Endothelial cell (in vitro differentiated cells): ENCODE data around the gene NSMF. TPM values are rescaled to one million over a fixed set of nuclear protein-coding genes. Genes with fewer than 3 reads are reported as not detected.

ENCODE experiments used
- DNase-seq: peaks from one replicate; pipeline ENCODE4 v3.0.0; 2021; ENCODE audit warnings: low spot score
- H3K27ac Mint-ChIP-seq: one replicate; pipeline ENCODE4 v1.8.0; 2021; ENCODE audit warnings: mixed read lengths, inconsistent platforms; ENCODE audit not compliant: unreplicated experiment
- H3K27me3 Mint-ChIP-seq: one replicate; pipeline ENCODE4 v1.8.0; 2021; ENCODE audit warnings: mild to moderate bottlenecking, moderate library complexity, mixed read lengths, inconsistent platforms; ENCODE audit not compliant: unreplicated experiment
- H3K36me3 Mint-ChIP-seq: one replicate; pipeline ENCODE4 v1.8.0; 2021; ENCODE audit warnings: mild to moderate bottlenecking, low read depth, mixed read lengths, inconsistent platforms; ENCODE audit not compliant: unreplicated experiment
- H3K4me1 Mint-ChIP-seq: one replicate; pipeline ENCODE4 v1.8.0; 2021; ENCODE audit warnings: mild to moderate bottlenecking, mixed read lengths, inconsistent platforms; ENCODE audit not compliant: unreplicated experiment
- H3K4me3 Mint-ChIP-seq: one replicate; pipeline ENCODE4 v1.8.0; 2021; ENCODE audit warnings: mild to moderate bottlenecking, mixed read lengths, inconsistent platforms; ENCODE audit not compliant: unreplicated experiment
- H3K9me3 Mint-ChIP-seq: one replicate; pipeline ENCODE4 v1.8.0; 2021; ENCODE audit warnings: mixed read lengths, inconsistent platforms; ENCODE audit not compliant: unreplicated experiment
- total RNA-seq: library from RNA; stranded (reverse); fragmentation: NEBNext Ultra II Directional; extraction: Animal tissue kit (Norgen Biotek cat#: 25700); gene quantifications from one replicate; pipeline ENCODE4 v1.2.1, GENCODE V29; 2021; ENCODE audit not compliant: unreplicated experiment
- TF ChIP-seq, protein P1 (sequence below): fragments of 200-600 bp; sonication (generic); IDR thresholded peaks from one replicate; pipeline ENCODE4 v1.5.0; 2021; ENCODE audit warnings: antibody characterized with exemption; ENCODE audit not compliant: unreplicated experiment

NSMF gene
- total RNA-seq, 1 donor from 2014 or later = 43.0 TPM

DNA sequence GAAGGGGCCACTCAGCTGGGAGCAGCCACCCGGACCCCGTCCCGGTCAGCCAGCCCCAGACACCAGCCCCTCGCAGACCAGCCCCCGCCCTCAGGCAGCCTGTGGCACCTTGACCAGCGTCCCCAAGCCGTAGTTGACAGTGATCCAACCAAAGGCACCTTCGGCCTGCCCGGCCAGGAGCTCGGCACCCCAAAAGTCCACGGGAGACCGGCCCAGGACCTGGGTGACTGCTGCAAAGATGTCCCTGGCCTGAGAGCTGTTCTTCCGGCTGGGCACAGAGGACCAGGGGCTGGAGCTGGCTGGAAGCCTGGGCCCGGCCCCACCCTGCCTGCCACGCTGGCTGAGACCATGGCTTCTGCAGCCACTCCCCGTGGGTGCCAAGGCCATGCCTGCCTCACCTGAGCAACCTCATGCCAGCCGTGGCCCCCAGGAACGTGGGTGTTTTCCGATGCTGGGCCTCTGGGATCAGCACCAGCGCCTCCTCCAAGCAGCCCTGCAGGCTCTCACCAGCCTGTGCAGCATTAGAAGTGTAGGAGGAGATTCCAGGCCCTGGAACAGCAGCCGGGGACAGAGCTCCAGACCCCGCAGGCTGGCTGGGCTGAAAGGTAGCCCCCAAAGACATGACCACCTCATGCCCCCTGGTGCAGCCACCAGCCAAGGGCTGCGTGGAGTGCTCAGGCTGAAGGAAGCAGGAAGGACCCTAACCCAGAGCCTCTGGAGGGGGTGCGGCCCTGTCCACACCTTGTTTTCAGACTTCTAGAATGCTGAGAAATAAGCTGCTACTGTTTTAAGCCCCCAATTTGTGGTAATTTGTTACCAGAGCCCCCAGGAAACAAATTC, 22.2 kb downstream of the NSMF start:
- H3K9me3 Mint-ChIP-seq = no peaks in the 10 kb centered on the region
- DNase-seq = no peak
- H3K4me1 Mint-ChIP-seq = peaks cover 2% of the 10 kb centered on the region
- H3K27me3 Mint-ChIP-seq = peaks cover 2% of the 10 kb centered on the region
- H3K27ac Mint-ChIP-seq = no peak overlapping the region
- H3K36me3 Mint-ChIP-seq = peaks cover 2% of the 10 kb centered on the region
- TF ChIP-seq, protein P1, sequence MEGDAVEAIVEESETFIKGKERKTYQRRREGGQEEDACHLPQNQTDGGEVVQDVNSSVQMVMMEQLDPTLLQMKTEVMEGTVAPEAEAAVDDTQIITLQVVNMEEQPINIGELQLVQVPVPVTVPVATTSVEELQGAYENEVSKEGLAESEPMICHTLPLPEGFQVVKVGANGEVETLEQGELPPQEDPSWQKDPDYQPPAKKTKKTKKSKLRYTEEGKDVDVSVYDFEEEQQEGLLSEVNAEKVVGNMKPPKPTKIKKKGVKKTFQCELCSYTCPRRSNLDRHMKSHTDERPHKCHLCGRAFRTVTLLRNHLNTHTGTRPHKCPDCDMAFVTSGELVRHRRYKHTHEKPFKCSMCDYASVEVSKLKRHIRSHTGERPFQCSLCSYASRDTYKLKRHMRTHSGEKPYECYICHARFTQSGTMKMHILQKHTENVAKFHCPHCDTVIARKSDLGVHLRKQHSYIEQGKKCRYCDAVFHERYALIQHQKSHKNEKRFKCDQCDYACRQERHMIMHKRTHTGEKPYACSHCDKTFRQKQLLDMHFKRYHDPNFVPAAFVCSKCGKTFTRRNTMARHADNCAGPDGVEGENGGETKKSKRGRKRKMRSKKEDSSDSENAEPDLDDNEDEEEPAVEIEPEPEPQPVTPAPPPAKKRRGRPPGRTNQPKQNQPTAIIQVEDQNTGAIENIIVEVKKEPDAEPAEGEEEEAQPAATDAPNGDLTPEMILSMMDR = no peak
- H3K4me3 Mint-ChIP-seq = no peak overlapping the region

DNA sequence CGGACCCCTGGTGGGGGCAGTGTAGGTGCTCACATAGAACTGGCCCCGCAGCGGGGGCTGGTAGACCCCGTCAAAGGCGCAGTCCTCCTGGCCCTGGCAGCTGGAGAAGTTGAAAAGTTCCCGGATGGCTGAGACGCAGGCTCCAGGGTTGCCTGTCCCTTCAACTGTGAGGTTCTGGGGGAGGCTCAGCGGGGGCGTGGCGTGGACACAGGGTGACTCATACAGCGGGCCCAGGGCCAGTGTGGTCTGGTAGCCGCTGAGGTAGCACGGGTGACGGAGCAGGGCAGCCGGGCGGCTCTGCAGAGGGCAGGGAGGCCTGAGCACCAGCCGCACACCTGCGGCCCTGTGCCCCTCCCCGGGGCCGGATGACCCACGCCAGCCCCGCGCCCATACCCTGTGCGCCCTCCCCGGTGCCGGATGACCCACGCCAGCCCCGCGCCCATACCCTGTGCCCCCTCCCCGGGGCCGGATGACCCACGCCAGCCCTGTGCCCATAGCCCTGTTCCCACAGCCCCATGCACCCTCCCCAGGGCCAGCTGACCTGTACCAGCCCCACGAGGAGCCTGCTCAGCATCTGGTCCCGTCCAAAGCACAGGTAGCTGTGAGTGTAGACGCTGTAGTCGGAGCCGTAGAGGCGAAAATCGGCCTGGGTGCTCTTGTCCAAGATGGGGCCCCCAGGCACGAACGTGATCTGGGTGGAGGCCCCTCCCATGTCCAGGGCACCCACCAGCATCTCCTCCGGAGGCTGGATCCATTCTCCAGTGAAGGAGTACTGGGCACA, 23.0 kb downstream of the NSMF start:
- H3K4me1 Mint-ChIP-seq = no peaks in the 10 kb centered on the region
- no peak for DNase-seq

DNA sequence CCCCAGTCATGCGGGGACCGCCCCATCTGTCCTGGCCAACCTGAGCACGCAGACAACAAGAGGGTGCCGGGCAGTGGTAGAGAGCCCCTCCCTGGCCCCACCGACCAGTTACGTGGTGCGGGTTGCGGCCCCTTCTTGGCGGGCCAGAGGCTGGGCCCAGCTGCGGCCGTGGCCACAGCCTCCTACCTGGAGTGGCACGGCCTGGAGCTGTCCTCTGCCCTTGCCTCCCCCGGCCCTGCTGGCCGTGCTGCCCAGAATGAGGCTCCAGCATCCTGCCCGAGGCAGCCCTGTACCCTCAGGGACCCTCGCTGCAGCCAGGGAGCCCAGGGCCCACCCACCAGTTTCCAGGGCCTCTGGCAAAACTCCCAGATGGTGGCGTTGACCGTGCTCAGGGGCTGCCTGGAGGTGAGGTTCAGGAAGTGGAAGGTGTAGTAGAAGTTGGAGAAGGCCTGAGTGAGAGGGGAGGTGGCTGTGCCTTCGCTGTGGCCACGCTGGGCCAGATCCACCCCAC, 23.7 kb downstream of the NSMF start:
- no peak for DNase-seq
- Mint-ChIP-seq H3K4me1 (no peaks in the 10 kb centered on the region), H3K9me3 (no peaks in the 10 kb centered on the region), H3K4me3 (no peak overlapping the region), H3K27me3 (no peaks in the 10 kb centered on the region), H3K36me3 (no peaks in the 10 kb centered on the region), H3K27ac (no peak overlapping the region)
- TF ChIP-seq, protein P1 = no peak

More for the DNA sequence above, 23.0 kb downstream of the NSMF start:
- TF ChIP-seq, protein P1 = no peak
- Mint-ChIP-seq H3K4me3 (no peak overlapping the region), H3K27ac (no peak overlapping the region), H3K27me3 (no peaks in the 10 kb centered on the region), H3K9me3 (no peaks in the 10 kb centered on the region), H3K36me3 (no peaks in the 10 kb centered on the region)

DNA sequence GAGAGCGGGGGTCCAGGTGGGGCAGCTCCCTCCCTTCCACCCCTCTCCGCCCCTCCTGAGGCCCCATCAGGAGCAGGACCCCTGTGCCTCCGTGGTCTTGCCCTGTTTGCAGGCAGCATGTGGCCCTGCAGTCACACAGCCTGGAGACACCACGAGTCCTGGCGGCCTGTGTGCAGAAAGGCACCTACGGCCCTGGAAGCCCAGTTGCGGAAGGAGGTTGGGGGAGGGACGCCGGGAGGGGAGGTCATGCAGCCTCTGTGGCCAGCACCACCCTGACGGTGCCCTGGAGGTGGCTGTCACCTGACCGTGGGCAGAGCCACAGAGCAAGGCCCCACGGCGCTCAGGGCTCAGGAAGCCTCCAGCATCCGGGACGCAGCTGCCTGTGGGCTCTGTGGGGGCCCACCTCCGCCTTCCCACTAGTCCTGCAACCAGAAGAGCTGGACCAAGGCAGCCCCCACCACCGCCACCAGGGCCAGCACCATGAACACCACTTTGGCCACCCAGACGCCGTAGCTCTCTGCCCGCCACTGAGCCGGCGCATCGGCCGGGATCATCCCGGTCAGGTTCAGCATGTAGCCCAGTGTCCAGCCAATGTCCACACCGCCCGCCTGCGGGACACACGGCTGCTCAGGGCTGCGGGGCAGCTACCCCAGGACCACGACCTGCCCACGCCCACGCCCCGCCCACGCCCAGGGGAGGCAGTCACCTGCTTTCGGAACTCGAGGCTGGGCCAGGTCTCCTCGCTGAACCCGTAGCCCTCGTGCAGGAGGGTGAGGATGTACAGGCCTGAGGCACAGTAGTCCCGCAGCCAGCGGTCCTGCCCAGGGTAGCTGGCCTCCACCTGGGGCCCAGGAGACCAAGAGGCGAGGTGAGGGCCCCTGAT, 24.4 kb downstream of the NSMF start:
- DNase-seq = no peak
- Mint-ChIP-seq H3K4me1 (no peaks in the 10 kb centered on the region), H3K27me3 (no peaks in the 10 kb centered on the region), H3K9me3 (no peaks in the 10 kb centered on the region), H3K27ac (no peak overlapping the region), H3K4me3 (no peak overlapping the region), H3K36me3 (no peaks in the 10 kb centered on the region)
- TF ChIP-seq, protein P1 = no peak
